Ishikawa (cell line): ENCODE data around the gene ING5.

Source experiments
- CEBPB ChIP-seq: IDR thresholded peaks from 2 replicates; pipeline ENCODE4 v1.6.1; 2012
- NFIC ChIP-seq: IDR thresholded peaks from 2 replicates; pipeline ENCODE4 v1.6.1; 2012
- RAD21 ChIP-seq: IDR thresholded peaks from 2 replicates; pipeline ENCODE4 v1.6.1; 2012; ENCODE audit warnings: low read depth
- TAF1 ChIP-seq: IDR thresholded peaks from 2 replicates; pipeline ENCODE4 v1.6.1; 2012; ENCODE audit warnings: low read depth, mild to moderate bottlenecking
- TF ChIP-seq, protein P1 (sequence below): IDR thresholded peaks from 2 replicates; pipeline ENCODE4 v1.6.1; 2012; ENCODE audit warnings: low read depth, mild to moderate bottlenecking

DNA sequence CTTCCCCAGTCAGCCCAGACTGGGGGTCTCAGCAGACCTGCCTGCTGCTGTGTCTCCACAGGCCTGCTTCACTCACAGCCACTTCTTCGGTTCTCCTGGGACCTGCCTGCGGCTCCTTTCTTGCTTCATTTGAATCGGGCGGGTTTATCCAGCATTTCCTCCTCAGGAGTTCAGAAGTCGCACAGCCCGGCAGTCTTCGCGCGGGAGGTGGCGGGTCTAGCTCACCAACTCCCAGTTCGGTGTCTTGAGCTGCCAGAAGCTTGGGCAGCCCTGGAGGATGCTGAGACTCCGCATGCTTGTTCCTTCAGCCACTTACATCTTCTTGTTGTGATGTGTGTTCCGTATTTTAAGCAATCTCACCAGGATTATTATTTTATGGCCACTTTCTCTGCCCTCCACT, 43.4 kb downstream of the ING5 start:
- TF ChIP-seq CEBPB (no peak), RAD21 (no peak), NFIC (no peak), TAF1 (no peak)
- TF ChIP-seq, protein P1, sequence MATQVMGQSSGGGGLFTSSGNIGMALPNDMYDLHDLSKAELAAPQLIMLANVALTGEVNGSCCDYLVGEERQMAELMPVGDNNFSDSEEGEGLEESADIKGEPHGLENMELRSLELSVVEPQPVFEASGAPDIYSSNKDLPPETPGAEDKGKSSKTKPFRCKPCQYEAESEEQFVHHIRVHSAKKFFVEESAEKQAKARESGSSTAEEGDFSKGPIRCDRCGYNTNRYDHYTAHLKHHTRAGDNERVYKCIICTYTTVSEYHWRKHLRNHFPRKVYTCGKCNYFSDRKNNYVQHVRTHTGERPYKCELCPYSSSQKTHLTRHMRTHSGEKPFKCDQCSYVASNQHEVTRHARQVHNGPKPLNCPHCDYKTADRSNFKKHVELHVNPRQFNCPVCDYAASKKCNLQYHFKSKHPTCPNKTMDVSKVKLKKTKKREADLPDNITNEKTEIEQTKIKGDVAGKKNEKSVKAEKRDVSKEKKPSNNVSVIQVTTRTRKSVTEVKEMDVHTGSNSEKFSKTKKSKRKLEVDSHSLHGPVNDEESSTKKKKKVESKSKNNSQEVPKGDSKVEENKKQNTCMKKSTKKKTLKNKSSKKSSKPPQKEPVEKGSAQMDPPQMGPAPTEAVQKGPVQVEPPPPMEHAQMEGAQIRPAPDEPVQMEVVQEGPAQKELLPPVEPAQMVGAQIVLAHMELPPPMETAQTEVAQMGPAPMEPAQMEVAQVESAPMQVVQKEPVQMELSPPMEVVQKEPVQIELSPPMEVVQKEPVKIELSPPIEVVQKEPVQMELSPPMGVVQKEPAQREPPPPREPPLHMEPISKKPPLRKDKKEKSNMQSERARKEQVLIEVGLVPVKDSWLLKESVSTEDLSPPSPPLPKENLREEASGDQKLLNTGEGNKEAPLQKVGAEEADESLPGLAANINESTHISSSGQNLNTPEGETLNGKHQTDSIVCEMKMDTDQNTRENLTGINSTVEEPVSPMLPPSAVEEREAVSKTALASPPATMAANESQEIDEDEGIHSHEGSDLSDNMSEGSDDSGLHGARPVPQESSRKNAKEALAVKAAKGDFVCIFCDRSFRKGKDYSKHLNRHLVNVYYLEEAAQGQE = no peak
